Lung (tissue), 12 donors: ENCODE data around the gene IFT52. TPM values are rescaled to one million over a fixed set of nuclear protein-coding genes. Genes with fewer than 3 reads are reported as not detected.
"Not testable (repeated sequence)": the region's sequence is repeated elsewhere in the genome, so short reads cannot be mapped to it uniquely, and the experiment has no call there.

ENCODE experiments used
- ATAC-seq: fragments of 200-7000 bp; cut with Tn5 transposase; one replicate; pipeline ENCODE4 v1.9.1; 2020; ENCODE audit warnings: moderate number of reproducible peaks; ENCODE audit not compliant: insufficient read depth, low FRiP score
- DNase-seq, 3 donors: peaks; one replicate each; pipeline ENCODE4 v3.0.0-alpha.2; 2013 to 2017
- H3K27ac ChIP-seq, 2 donors: one replicate each; pipeline ENCODE4 v1.5.1; 2013; ENCODE audit warnings: mild to moderate bottlenecking in 2 of 2, moderate library complexity in 2 of 2, control low read depth in 1 of 2, inconsistent platforms in 1 of 2, low read depth in 1 of 2, low read length in 1 of 2
- H3K27me3 ChIP-seq, 3 donors: one replicate each; pipeline ENCODE4 v1.5.1; 2013; ENCODE audit warnings: low read length in 2 of 3; ENCODE audit not compliant: control insufficient read depth in 3 of 3, insufficient read depth in 3 of 3
- H3K36me3 ChIP-seq, 4 donors: one replicate each; pipeline ENCODE4 v1.5.1; 2013; ENCODE audit warnings: low read length in 4 of 4, mild to moderate bottlenecking in 1 of 4, moderate library complexity in 1 of 4; ENCODE audit not compliant: control insufficient read depth in 4 of 4, insufficient read depth in 4 of 4
- H3K4me1 ChIP-seq, 5 donors: one replicate each; pipeline ENCODE4 v1.5.1; 2013; ENCODE audit warnings: low read length in 5 of 5, mild to moderate bottlenecking in 2 of 5, moderate library complexity in 1 of 5; ENCODE audit not compliant: control insufficient read depth in 5 of 5, insufficient read depth in 5 of 5
- H3K4me3 ChIP-seq: one replicate; pipeline ENCODE4 v1.5.1; 2013; ENCODE audit warnings: mild to moderate bottlenecking, control low read depth, moderate library complexity
- H3K9ac ChIP-seq, 2 donors: one replicate each; pipeline ENCODE4 v1.5.1; 2013; ENCODE audit warnings: low read length in 2 of 2, control low read depth in 1 of 2; ENCODE audit not compliant: insufficient read depth in 1 of 2
- H3K9me3 ChIP-seq, 4 donors: one replicate each; pipeline ENCODE4 v1.5.1; 2013; ENCODE audit warnings: low read length in 3 of 4, mild to moderate bottlenecking in 1 of 4, moderate library complexity in 1 of 4; ENCODE audit not compliant: control insufficient read depth in 4 of 4, insufficient read depth in 3 of 4
- CTCF ChIP-seq: IDR thresholded peaks from 2 replicates; pipeline ENCODE4 v1.5.1; 2012; ENCODE audit warnings: mild to moderate bottlenecking; ENCODE audit errors: control extremely low read depth, extremely low read depth
- whole genome bisulfite sequencing, 2 donors: extraction: QIAGEN DNeasy Blood & Tissue Kit; methylation state at CpG; one replicate each; pipeline ENCODE4 v1.1.7; 2013; 5-methylcytosine and 5-hydroxymethylcytosine counted together
- polyA plus RNA-seq, 2 donors: library from polyadenylated mRNA; stranded (reverse); fragments of 200-250 nt; gene quantifications; one replicate each; pipeline ENCODE4 v1.2.1, GENCODE V29; 2013
- total RNA-seq, 2 donors: library from RNA; depleted of rRNA in 1 of 2; stranded (reverse); fragments of >200 nt in 1 of 2; gene quantifications; one replicate each; pipeline ENCODE4 v1.2.1, GENCODE V29; 2014 to 2021
- donor health status: control.
- donor health status: control.
- donor health status: Bipolar disorder and iron deficiency.
- donor health status: healthy.
- donor health status: DM: yes; HTN: yes; CAD: no.

Gene IFT52
- total and polyA plus RNA-seq, 4 donors, result 16.0 to 49.0 (median 22.5) TPM

GRCh38 chr20:43590036-43590391 lies 723 bp upstream of the IFT52 start:
- Histone ChIP-seq H3K27me3 (no peaks in the 10 kb centered on the region), H3K36me3 (peaks cover 0 to 11% (median 3%) of the 10 kb centered on the region in 4 donors), H3K27ac (peak overlapping the region; percentile 47 to 71), H3K9me3 (no peaks in the 10 kb centered on the region), H3K4me1 (peaks cover 0 to 17% (median 5%) of the 10 kb centered on the region in 5 donors), H3K9ac (peak overlapping the region in 1 of 2 donors; percentile 93), H3K4me3 (peak overlapping the region; percentile 37)
- no peak for ATAC-seq
- DNase-seq, result no peak
- 24 to 29% methylated on average over 9 of the region's 9 CpGs for WGBS, 2 donors
- no peak for TF ChIP-seq CTCF

GRCh38 chr20:43601960-43602359 lies 11.2 kb downstream of the IFT52 start:
- WGBS, 2 donors, result 85 to 86% methylated on average over 8 of the region's 8 CpGs
- not testable (repeated sequence) for H3K9ac ChIP-seq, H3K4me1 ChIP-seq, H3K27me3 ChIP-seq, ATAC-seq, DNase-seq, H3K27ac ChIP-seq, H3K9me3 ChIP-seq, H3K4me3 ChIP-seq
- H3K36me3 ChIP-seq, result peaks cover 10 to 22% (median 15%) of the 10 kb centered on the region in 4 donors

GRCh38 chr20:43603124-43603523 lies 12.4 kb downstream of the IFT52 start:
- DNase-seq (no peak), ATAC-seq (no peak)
- Histone ChIP-seq H3K9me3 (no peaks in the 10 kb centered on the region), H3K9ac (no peak overlapping the region), H3K27me3 (no peaks in the 10 kb centered on the region), H3K4me1 (peaks cover 0 to 3% (median 0%) of the 10 kb centered on the region in 5 donors), H3K4me3 (no peak overlapping the region), H3K27ac (no peak overlapping the region), H3K36me3 (peaks cover 8 to 20% (median 16%) of the 10 kb centered on the region in 4 donors)
- no peak for TF ChIP-seq CTCF
- WGBS, 2 donors, result 79 to 90% methylated on average over 1 of the region's 1 CpG

GRCh38 chr20:43605715-43606114 lies 15.0 kb downstream of the IFT52 start:
- Histone ChIP-seq H3K4me1 (no peaks in the 10 kb centered on the region), H3K27me3 (no peaks in the 10 kb centered on the region), H3K27ac (no peak overlapping the region), H3K4me3 (no peak overlapping the region), H3K9me3 (no peaks in the 10 kb centered on the region), H3K36me3 (peaks cover 4 to 14% (median 11%) of the 10 kb centered on the region in 4 donors), H3K9ac (no peak overlapping the region)
- ATAC-seq (no peak), DNase-seq (no peak)
- 96% methylated on average over 9 of the region's 9 CpGs for WGBS, 2 donors
- TF ChIP-seq CTCF, result no peak

- 96 to 97% methylated on average over 18 to 29 of the region's 30 CpGs for WGBS, 2 donors
- H3K9ac ChIP-seq, H3K4me1 ChIP-seq, H3K27me3 ChIP-seq, ATAC-seq, DNase-seq, H3K27ac ChIP-seq, H3K4me3 ChIP-seq, H3K9me3 ChIP-seq: not testable (repeated sequence)
- H3K36me3 ChIP-seq, result peaks cover 4 to 15% (median 11%) of the 10 kb centered on the region in 4 donors
These were observed 16.5 kb downstream of the IFT52 start for GRCh38 chr20:43607278-43607677.
